Occipital lobe (tissue), 2 donors: ENCODE results near the gene SPRED3. TPM values are rescaled to one million over a fixed set of nuclear protein-coding genes. Genes with fewer than 3 reads are reported as not detected.
A peak's percentile ranks its signal among the peaks of the same experiment; 100 is the strongest.
"Not testable (repeated sequence)": the region's sequence is repeated elsewhere in the genome, so short reads cannot be mapped to it uniquely, and the experiment has no call there.

Source experiments
- DNase-seq: peaks from one replicate; lab custom pipeline; 2025; lab: John Stamatoyannopoulos, UW
- total RNA-seq: library from RNA; depleted of rRNA; stranded (reverse); fragments of >200 nt; gene quantifications from one replicate; pipeline ENCODE4 v1.2.3, GENCODE V29; 2014

Gene SPRED3
- total RNA-seq, 1 donor from 2014 or later: 1.4 TPM

DNA sequence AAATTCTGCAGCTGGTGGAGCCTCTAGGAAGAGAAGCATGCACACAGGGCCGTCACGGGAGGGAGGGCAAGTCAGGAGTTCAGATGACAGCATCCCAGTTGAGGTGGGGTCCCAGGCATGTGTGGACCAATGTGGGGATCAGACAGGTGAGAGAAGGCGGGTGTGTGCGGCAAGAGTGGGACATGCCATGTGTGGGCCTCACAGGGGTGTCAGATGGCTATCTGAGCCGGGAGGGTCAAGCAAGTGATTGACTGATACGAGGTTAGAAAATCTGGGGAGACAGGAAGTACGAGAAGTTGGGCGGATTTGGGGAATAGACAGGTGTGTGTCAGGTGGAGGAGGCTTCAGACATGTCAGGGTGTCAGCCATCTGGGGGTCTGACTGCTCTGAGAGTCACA, 28.6 kb downstream of the SPRED3 start:
- no peak for DNase-seq

DNA sequence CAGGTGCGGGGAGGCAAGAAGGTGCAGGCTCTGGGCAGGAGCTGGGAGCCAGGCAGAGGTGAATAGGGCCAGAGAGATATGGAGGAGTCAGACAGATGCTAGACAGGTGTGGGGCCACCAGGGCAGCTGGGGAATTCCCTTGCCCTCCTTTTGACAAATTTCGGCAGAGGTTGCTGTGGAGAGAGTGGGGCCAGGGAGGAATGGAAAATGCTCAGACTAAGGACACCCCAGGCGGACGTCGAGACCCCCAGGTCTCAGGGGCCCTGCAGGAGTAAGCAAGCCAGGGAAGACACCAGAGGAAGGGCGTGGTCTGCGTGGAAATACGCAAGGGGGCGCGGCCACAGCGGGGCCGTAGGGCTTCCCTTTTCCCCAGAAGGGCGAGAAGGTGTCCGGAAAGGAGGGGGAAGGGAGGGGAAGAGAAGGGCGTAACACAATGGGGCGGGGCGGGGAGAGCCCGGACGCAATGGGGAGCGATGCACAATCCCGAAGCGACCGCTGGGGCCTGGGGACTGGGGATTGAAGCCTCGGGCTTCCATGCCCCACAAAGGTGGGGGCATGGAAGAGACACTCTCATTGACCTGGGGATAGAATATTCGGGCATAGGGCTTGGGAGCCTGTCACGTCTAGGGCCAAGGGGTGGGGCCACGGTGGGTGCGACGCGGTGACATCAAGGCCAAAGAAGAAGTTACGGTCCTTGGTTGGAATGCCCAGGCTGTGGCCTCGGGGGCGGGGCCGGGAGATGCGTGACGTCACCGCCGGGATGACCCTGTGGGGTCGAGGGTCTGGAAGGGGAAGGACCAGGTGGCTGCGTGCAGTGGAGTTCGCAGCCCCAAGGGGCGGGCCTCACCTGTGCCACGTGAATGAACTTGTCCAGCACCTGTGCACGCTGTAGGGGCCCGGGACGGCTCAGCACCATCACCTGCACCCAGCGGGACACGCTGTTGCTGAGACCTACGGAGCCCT, 29.3 kb downstream of the SPRED3 start:
- no peak for DNase-seq

DNA sequence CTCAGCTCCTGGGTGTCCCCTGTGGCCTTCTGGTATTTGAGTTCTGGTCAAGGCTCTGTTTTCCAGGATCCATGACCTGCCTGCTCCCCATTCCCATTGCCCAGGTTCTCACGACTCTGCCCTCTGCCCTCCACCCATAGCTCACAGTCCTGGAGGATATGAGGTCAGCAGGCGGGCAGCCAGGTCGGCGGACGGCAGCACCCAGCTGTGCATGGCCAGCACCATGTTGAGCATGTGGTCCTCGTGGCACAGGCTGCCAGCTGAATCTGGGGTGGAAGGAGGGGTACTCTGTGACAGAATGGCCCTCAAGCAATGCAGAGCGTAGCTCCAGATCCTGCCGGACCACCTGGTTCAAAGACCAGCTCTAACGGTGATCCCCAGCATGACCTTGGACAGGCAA, 32.4 kb downstream of the SPRED3 start:
- DNase-seq: no peak

DNA sequence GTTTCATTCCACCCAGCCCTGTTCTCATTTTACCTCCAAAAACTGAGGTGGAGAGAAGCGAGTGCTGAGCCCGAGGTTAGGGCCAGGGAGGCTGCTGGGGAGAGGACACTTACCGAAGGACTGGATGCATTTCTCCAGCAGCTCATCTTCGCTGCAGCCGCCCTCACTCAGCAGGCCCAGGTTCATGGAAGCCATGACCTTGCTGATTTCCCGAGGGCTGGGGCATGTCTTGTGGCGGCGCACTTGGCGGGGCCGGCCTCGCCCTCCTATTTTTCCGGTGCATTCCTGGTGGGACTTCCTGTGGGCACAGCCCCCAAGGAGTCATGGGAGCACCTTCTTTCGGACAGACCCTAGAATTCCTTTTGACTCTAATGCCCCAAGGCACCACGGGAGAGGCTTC, 33.4 kb downstream of the SPRED3 start:
- no peak for DNase-seq

DNA sequence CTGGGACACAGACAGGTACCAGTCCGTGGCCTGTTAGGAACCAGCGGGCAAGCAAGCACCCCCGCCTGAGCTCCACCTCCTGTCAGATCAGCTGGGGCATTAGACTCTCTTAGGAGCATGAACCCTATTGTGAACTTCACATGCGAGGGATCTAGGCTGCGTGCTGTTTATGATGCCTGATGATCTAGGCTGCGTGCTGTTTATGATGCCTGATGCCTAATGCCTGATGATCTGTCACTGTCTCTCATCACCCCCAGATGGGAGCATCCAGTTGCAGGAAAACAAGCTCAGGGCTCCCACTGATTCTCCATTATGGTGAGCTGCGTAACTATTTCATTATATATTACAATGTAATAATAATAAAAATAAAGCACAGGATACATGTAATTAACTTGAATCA, 33.9 kb downstream of the SPRED3 start:
- no peak for DNase-seq

DNA sequence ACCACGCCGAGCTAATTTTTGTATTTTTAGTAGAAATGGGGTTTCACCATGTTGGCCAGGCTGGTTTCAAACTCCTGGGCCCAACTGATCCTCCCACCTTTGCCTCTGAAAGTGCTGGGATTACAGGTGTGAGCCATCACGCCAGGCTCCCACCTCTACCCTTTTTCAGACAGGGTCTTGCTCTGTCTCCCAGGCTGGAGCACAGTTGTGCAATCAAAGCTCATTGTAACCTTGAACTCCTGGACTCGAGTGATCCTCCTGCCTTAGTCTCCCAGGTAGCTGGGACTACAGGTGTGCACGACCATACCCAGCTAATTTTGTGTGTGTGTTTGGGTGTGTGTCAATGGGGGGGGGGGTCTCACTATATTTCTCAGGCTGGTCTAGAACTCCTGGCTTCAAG, 35.8 kb downstream of the SPRED3 start:
- DNase-seq: no peak

DNA sequence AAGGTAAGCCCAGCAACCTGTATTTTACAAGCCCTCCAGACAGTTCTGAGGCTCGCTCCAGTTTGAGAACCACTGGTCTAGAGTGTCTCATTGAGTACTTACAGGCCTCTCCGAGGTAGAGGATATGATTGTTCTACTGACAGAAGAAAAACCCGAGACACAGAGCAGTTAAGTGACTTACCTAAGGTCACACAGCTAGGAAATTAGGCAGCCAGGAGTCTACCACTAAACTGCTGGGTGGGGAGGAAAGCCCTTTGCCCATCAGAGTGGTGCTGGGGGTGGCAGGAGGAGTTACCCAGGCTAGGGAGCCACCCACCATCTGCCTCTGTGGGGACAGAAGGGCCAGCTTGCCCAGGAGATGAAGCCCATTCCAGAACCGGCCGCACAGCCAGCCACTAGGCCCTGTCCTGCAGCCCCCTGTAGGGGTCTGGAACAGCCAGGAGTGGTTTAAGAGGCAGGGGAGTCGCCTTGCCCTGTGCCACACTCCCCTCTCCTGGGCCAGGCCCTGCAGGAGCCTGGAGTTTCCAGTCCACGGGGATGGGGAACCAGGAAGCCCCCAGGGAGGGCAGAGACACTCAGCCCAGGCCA, 36.8 kb downstream of the SPRED3 start:
- no peak for DNase-seq

DNA sequence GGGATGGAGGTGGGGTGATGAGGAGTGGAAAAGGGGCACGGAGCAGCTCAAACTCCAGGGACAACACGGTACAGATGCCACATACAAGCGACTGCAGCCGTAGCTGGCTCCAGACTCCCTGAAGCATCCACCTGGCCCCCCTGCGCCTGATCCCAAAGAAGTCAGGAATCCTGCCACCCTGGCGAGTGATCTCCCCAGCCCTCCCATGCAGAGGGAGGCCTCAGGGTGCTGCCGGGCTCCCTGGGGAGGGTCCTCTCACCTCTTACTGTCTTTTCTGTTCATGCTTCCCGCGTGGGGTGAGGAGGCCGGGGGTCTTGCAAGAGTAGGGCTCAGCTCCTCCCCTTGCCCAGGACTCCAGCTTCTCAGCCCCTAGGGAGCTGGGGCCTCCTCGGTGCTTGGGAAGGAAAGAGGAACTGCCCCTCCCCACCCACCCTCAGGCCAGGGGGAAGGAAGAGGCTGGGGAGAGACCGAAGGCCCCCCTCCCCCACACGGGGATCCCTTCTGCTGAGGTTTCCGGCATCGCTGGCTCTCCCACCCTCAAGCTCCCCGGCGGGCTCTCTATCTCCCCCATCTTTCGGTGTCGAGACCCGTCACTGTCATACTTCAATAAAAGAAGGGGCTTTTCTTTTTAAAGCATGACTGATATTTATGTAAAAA, 37.4 kb downstream of the SPRED3 start, which contains the start of gene RASGRP4:
Gene RASGRP4, minus strand, starts transcription at position 410 of the 657 bp plus-strand sequence. Its CDS starts 128 bp downstream, at position 282.
- DNase-seq: no peak

DNA sequence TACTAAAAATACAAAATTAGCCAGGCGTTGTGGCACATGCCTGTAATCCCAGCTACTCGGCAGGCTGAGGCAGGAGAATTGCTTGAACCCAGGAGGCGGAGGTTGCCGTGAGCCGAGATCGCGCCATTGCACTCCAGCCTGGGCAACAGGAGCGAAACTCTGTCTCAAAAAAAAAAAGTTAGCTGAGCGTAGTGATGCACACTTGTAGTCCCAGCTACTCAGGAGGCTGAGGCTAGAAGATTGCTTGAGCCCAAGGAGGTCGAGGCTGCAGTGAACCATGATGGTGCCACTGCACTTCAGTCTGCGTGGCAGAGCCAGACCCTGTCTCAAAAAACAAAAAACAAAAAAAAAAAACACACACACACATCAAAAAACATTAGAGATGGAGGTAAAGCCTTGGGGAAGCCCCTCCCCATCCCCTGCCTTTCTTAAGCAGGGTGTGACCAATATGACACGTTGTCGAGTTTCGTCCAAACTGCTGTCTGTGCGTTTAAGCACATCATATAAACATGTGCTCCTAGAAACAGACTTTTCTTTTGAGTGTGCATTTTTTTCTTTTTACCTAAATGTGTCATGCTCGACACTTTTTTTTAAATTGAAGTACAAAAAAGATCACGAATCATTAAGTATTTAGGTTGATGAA, 38.7 kb downstream of the SPRED3 start:
- not testable (repeated sequence) for DNase-seq

DNA sequence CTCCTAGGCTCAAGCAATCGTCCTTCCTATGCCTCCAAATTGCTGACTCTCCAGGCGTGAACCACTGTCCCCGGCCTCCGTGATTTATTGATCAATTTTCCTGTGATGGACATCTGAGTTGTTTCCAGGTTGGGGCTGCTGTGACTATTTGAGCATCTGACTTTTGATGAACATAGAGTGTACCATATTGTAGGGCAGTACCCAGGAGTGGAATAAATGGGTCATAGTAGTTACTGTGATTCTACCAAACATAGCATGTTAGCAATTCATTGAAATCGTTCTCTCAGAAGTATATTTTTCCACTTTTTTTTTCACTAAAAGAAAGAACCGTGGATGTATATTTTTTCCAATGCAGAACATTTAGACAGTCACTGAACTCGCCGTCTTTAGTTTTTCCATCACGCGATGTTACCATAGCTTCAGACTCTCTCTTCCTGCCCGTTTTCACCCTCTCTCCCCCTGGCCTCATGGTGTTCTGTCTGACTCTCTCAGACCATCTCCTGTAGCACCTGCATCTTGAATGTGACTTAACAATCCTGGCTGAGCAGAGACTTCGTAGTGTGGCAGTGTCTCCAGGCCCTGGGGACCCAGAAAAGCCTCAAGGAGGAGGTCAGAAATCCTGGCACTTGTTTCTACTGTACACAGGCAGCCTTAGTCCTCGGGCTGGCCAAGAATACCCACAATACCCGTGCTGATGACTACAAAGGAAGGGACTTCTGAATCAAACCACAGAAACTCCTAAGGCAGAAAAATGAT, 40.7 kb downstream of the SPRED3 start:
- no peak for DNase-seq

DNA sequence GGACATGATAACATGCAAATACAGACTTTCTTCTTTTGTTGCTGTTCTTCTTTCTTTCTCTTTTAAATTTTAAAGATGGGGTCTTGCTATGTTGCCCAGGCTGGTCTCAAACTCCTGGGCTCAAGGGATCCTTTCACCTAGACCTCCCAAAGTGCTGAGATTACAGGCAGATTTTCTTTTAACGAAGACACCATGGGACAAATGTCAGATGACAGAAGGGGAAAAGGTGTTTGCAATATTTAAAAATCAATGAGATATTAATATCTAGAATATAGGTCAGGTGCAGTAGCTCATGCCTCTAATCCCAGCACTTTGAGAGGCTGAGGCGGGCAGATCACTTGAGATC, 41.3 kb downstream of the SPRED3 start:
- DNase-seq: no peak

DNA sequence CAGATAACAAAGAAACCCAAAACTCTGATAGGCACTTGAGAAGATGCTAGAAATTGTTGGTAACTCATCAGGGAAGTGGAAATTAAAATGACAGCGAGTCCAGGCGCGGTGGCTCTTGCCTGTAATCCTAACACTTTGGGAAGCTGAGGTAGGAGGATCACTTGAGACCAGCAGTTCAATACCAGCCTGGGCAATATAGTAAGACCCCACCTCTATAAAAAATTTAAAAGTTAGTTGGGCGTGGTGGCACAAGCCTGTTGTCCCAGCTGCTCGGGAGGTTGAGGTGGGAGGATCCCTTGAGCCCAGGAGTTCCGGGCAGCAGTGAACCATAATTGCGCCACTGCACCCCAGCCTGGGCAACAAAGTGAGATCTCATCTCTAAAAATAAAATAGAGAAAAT, 42.4 kb downstream of the SPRED3 start:
- DNase-seq: no peak

DNA sequence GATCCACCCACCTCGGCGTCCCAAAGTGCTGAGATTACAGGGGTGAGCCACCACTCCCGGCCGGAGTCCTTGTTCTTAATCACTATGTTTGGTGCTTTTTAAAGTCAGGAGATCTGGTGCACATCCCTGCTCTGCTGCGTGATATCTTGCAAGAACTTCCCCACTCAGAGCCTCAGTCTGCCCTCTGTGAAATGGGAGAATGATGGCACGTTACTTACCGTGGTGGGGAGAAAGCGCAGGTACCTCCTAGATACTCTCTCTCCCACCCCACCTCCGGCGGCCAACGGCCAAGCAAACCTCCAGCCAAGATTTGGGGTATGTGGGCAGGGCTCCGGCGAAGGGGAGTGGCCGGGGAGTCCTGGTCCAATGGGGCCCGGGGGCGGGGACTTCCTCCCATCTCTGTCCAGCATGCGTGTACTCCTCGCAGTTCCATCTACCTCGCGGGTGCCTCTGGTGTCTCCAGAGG, 44.8 kb downstream of the SPRED3 start, which contains the start of gene RYR1:
Gene RYR1, plus strand, starts transcription at position 424 of the 466 bp plus-strand sequence. CDS start 139 bp downstream, outside the sequence.
- DNase-seq: peak; percentile 26

DNA sequence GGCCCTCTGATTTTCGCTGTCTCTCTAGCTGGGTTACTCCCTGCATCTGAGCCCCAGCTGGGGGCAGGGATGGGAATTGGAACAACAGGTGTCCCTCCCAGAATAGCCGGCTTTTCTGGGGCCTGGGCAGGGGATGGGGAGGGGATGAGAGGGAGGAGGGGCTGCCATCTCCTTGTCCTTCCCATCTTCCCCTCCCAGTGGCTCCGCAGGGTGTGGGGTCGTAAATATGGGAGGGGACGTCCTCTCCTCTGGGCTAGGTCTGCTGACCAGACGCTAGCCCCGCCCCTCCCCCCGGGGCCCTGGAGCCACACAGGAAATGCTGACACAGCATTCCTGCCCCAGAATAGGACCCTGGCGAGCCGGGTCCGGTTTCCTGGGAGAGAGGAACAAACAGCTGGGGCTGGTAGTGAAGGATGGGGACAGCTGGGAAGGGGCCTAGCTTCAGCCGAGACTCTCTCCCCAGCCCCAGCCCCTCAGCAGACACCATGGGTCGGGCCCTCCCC, 46.1 kb downstream of the SPRED3 start:
- no peak for DNase-seq

DNA sequence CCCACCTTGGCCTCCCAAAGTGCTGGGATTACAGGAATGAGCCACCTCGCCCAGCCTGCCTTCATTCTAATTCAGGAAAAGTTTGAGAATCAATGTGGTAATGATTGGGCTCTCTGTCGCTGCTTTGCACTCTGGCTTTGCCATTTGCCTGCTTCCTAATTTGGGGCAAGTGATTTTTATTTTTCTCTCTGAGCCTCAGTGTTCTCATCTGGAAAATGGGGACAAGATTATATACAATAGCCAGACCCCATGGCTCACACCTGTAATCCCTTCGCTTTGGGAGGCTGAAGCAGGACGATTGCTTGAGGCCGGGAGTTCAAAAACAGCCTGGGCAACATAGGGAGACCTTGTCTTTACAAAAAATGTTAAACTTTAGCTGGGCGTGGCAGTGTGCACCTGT, 48.8 kb downstream of the SPRED3 start:
- DNase-seq: no peak

DNA sequence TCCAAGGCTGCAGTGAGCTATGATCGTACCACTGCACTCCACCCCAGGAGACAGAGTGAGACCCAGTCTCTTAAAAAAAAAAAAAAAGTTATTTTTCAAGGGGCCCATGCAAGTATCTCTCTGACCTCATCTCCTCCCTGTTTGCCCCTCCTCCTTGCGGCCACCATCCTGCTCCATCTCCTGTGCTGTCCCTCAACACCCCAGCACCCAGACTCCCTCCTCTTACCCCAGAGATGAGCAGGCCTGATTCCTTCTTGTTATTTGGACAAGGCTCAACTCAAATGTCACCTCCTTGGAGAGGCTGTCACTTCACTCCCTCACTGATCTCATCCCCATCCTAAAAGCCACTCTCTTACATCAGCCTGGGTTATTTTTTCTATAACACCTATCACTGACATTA, 49.4 kb downstream of the SPRED3 start:
- no peak for DNase-seq

DNA sequence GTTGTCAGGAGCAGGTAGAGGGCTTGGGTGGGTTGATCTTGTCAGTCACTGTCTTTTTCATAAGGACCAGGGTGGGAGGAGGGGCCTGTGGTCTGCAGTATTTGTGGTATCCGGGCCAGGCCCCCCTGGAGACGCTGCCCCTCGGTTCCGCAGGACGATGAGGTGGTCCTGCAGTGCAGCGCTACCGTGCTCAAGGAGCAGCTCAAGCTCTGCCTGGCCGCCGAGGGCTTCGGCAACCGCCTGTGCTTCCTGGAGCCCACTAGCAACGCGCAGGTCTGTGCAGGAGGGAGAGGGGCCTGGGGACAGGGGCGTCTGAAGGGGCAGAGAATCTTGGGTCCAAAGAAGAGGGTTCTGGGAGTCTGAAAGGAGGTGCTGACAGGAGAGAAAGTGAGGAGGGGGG, 52.1 kb downstream of the SPRED3 start:
- DNase-seq: no peak

DNA sequence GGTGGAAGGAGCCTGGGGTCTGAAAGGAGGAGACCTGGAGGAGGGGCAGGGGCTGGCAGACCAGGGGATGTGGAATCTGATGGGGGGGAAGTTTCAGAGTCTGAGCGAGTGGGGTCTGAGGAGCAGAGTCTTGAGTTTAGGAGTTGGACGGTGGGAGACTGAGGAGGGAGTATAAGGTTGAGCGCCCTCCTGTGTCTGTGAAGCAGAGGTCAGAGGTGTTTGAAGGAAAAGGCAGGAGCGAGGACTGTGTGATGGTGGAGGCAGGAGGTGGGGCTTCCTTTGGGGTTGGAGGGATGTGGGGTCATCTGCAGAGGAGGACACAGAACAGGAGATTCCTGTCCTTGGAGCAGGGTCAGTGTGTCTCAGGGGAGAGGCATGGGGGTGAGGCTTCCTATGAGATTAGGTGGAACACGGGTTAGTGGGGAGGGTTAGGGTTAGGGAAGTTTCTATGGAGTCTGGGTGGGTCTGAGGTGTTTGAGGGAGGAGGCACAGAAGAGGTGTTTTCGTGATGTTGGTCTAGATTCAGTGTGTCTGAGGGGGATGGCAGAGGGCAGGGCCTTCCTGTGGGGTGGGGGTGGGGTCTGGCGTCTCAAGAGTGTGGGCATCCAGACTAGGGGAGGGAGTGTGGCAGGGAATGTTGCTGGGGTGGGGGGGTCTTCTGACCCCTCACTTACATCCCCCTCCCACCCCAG, 53.3 kb downstream of the SPRED3 start:
- DNase-seq: no peak

DNA sequence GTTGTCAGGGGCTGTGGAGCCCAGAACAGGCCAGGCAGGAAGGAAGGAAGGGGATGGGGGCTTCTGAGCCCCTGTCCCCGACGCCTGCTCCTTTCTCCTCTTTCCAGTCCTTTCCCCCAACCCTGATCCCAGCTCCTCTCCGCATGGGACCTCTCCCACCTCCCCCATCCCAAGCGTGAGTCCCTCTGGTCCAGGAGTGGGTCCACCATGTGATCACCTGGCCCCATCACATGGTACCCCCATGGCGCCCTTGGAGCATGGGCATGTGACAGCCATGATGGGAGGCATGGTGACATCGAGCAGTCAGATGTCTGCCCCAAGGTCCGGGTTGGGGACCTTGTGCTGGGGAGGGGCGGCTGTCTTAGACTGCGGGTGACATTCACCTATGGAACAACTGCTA, 54.2 kb downstream of the SPRED3 start:
- no peak for DNase-seq

DNA sequence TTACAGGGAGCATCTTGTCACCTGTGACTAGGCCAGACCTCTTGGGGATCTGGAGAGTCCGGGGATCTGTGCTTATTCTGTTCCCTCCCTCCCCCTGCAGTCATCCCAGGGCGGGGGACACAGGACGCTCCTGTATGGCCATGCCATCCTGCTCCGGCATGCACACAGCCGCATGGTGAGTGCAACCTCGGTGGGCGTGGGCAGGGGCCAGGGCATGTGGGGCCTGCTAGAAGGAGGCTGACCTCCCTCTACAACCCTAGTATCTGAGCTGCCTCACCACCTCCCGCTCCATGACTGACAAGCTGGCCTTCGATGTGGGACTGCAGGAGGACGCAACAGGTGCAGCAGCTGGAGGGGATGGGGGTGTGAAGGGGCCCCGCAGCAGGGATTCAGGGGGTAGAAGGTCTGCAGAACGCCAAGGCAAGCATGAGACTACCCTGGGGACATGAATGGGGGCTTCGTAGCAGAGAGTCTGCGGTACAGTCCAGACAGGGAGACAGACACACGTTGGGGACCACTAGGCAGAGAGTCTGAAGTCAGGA, 55.0 kb downstream of the SPRED3 start:
- no peak for DNase-seq
